T-helper 1 cell treated with Interleukin-12 subunit alpha and Interleukin-12 subunit beta and Interleukin-4 antibody, amounts not matched to agents 30 ng/mL and 1 ng/mL, for 36 hours (primary cell): Measurements from ENCODE around the gene LRRFIP1. TPM values are rescaled to one million over a fixed set of nuclear protein-coding genes. Genes with fewer than 3 reads are reported as not detected.

Source experiments
- intact Hi-C: fragments of 100-400 bp; cut with micrococcal nuclease; formaldehyde crosslinking; loops from one replicate; pipeline ENCODE4 v1.15.1; 2024
- total RNA-seq: library from RNA; stranded (reverse); gene quantifications from 2 replicates; pipeline ENCODE4 v1.2.3, GENCODE V29; 2022

The LRRFIP1 gene
- total RNA-seq, 1 donor from 2014 or later: 217 TPM

DNA sequence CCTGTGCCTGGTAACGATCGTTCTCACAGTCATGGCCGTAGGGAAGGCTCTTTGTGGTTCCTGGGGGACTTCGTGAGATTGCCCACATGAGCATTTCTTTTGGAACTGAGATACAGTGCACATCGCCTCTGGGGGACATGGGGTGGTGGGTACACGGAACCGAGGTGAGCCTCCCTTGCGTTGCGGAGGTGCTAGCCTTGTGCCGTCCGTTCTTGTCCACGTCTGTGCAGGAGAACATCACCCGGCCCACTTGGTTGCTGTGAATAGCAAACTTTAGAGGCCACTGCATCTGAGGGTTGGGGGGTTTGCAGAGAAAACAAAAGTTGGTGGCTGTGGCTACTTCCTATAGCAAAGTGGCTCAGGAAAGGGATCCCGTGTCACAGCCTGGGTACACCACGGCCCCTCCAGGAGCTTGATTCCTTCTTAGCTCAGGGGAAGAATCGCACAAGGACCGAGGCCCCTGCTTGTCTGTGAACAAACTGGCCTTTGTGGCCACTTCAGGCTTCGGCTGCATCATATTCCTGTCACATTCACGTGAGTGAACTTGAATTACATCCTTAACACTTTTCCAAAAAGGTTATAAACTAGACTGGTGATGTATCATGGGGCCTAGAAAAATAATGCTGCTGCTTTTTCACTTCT lies 72.6 kb downstream of the LRRFIP1 start:
- intact Hi-C loops: loop anchor here (1.0 to 10.0 kb wide), 8 partner anchors 8 to 1155 kb away; partner anchors contain the start of gene ILKAP

DNA sequence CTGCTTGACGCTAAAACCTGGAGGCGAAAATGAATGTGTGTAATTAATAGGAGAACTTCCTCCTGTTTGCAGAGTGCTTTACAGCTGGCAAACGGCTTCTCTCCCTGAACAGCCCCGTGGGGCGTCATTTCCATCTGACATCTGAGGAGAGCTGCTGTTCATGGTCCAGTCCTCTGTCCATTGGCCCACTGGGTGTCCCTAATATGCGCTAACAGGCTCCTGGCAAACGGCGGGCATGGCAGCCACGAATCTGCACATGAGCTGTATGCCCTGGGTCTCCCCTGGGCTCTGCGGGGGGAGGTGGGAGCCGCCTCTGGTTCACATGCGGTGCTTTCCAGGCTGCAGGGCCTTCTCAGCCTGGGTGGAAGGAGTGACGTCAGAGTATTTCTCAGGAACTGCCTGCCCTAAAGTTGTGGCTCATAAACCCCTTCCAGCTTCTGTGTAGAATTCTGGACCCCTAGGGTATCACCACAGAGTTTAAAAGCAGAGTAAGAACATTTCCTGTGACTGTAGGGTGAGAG lies 73.2 kb downstream of the LRRFIP1 start:
- intact Hi-C loops: loop anchor here (1.0 to 5.0 kb wide), 5 partner anchors 8 to 502 kb away; partner anchors contain the start of gene ILKAP

DNA sequence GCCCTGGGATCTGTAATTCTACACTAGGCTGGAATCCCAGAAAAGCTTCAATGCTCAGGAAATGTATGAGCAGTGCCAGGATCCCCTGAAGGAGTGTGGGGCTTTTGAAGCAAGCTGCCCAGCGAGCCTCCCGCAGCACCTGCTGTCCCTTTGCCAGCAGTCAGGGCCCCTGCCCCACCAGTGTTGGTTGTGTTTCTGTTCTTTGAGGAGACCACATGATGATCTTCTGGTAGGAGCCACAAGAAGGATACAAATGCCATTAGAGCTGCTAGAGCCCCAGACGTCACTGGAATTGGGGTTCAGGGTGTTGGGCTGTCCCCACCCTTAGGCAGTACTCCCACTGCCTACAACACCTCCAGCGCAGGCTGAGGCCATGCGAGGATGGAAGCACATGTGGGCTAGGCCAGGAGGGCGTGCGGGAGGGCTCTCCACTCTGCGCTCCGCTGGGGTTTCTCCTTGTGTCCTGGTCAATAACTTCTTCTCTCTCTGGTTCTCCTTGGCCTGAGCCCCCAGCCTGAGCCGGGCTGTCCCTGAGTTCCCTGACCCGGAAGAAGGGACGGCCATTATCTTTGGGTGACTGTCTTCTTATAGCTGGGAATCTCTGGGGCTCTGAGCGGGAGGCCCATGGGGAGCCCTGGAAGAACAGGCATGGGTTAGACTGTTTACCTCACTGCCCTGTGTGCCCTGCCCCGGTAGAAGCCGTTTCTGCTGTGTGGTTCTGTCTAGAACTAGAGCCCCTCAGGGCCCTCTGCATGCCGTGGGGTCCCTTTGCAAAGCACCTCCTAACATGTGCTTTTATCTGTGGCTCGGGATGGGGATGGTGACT lies 73.9 kb downstream of the LRRFIP1 start:
- intact Hi-C loops: loop anchor here (5.0 kb wide), 1 partner anchor 501 kb away; the partner anchor contains the start of gene ILKAP

DNA sequence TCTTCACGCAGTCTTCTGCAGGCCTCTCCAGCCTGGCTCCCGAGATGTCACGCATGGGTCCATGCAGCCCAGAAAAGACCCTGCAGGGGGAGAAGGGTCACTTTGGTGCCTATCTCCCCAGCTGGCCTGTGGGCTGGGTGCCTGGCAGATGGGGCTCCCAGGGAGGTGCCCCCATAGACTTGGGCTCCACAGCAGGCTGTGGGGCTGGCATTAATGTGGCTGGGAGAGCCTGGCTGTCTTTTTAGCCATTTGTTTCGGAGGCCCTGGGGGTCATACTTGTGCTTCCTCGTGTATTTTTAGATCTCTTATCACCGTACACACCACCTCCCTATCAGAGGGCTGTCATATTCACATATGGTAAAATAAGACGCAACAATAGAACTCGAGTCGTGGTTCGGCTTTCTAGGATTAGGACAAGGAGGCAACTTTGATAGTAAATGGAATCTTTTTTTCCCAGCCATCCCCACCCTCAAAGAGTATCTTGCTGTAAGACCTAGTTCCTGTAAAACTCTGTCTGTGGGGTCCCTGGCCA lies 74.5 kb downstream of the LRRFIP1 start:
- intact Hi-C loops: loop anchor here (5.0 kb wide), 1 partner anchor 500 kb away; the partner anchor contains the start of gene ILKAP

DNA sequence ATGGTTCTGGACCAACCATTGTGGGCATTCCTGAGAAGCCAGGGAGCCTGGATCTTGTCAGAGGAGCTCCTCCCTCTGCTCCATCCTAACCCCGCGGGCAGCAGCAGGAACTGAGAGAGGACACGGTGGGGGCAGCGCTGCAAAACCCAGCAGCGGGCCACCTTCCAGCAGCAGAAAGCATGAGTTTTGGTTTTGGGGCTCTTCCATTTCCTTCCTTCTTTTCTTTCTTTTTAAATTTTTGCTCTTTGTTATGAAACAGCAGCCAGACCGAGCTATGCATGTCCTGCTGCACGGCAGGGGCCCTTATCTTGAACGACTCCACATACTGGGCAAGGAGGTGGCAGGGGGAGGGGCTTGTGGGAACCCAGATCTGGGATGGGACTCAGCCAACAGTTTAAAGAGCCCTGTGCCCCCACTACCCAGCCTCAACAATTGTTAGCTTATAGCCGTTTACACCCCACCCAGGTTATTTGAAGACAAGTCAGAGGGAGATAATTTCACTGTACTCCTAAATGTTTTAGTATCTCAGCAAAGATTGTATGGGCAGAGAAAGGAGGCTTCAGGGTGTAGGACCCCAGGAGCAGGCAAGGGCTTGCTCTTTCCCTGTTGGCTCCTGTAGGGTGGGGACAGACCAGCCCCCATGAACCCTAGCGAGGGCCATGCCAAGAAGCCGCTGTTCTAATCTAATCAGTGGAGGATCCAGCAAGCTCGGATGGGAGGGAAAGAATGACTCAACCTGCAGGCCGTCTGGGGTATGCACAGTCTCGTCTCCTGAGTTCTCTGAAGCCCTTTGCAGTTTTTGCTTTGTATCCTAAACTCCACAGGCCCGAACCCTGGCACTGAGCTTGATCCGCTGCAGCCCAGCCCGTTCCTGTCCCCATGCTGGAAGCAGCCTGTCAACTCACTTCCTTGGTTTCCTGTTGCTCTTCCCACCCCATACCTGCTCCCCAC lies 75.3 kb downstream of the LRRFIP1 start:
- intact Hi-C loops: loop anchor here (5.0 kb wide), 1 partner anchor 500 kb away; the partner anchor contains the start of gene ILKAP

DNA sequence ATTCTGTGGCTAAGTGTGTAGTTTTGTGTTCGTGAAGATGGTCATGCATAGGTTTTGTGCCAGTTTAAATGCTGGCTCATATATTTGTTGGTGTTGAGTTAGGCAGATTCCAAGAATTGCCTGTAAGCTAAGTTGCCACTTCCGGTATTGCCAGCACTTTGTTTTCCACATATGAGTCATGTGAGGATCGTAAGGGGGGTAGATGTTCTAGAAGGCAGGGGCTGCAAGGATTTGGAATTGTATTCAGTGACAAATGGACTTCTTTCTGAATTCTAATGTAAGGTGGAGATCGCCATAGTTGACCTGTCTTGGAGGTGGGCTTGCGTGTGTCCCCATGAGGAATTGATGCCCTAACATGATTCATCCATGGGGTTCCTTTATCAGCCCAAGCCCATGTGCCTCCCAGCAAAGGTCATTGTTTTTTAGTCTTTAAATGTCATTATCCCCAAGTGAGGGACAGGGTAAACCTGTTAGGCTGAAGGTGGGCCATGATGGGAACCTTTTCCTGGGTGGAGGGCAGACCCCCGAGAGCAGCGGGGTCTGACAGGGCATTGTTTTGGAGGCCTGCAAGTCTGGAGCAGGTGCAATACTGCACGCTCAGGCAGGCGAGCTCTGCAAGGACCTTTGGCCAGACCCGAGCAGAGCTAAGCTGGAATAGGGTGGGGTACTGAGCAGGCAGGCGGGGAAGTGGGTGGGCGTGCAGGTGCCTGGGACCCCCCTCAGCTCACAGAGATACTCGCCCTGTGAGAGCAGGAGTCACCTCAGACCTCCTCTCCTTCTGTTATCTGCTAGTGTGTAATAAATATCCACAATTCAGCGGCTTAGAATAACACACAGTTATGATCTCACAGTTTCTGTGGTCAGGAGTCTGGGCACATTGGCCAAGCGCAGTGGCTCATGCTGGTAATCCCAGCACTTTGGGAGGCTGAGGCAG lies 77.4 kb downstream of the LRRFIP1 start:
- intact Hi-C loops: loop anchor here (5.0 kb wide), 1 partner anchor 498 kb away; the partner anchor contains the start of gene ILKAP

DNA sequence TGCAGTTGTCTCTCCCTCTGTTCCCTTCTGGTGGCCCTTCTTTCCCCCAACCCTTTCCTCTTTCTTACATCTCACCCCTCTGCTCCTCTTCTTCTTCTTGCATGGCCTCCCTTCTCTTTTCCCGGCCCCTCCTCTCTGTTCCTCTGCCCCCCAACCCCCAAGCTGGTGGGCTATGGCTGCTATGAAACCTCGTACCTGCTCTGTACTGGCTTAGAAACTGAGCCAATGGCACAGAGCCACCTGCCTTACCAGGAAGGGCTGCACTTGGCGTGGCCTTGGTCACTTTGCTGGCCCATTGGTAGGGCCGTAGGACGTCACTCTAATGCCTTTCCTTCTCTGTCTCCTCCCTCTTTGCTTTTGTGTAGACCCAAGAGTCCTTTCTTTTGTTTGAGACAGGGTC lies 78.9 kb downstream of the LRRFIP1 start:
- intact Hi-C loops: no loop called here

DNA sequence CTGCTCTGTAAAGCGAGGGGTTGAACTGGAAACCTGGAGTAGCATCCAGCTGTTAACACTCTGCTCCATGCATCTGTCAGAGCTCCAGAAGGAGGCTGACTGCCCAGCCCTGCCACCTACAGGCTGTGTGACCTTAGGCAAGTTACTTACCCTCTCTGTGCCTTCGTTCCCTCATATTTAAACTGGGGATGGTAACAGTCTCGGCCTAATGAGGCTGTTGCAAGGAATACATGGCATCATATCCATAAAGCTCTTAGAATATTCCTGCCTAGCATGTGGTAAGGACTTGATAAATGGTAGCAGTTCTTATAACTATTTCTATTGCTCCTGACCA lies 80.6 kb downstream of the LRRFIP1 start:
- intact Hi-C loops: no loop called here

DNA sequence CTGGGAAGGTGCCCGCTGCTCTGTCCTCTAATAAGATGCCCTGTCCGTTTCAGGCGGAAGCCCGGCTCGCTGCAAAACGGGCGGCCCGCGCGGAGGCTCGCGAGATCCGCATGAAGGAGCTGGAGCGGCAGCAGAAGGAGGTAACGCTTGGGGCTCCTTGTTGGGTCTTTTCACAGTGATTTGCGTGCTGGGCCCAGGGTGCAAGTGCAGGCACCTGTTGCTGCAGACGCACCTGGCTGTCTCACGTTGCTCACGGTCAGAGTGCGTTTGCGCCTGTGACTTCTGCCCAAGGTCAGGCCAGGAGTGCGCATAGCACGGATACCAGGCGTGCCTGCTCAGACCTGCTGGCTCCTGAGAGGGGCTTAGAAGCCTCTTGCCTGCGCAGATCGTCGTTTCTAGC lies 81.1 kb downstream of the LRRFIP1 start:
- intact Hi-C loops: no loop called here

DNA sequence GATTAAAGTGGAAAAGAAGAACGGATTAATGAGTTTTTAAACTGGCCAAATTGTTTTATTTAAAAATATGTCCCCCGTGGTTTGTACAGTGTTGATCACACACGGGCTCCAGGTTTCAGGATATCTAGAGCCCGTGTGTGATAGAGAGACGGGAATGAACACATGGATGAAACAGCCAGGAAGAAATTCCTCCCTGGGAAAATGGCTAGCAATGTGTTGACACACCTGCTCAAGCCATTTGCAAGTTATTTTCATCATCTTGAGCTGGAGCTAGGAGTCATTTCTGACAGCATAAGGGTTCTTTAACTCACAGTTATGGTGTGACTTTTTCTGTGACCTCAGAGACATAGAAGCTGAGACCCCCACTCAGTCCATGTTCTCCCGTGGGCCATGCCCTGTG lies 81.6 kb downstream of the LRRFIP1 start:
- intact Hi-C loops: no loop called here

DNA sequence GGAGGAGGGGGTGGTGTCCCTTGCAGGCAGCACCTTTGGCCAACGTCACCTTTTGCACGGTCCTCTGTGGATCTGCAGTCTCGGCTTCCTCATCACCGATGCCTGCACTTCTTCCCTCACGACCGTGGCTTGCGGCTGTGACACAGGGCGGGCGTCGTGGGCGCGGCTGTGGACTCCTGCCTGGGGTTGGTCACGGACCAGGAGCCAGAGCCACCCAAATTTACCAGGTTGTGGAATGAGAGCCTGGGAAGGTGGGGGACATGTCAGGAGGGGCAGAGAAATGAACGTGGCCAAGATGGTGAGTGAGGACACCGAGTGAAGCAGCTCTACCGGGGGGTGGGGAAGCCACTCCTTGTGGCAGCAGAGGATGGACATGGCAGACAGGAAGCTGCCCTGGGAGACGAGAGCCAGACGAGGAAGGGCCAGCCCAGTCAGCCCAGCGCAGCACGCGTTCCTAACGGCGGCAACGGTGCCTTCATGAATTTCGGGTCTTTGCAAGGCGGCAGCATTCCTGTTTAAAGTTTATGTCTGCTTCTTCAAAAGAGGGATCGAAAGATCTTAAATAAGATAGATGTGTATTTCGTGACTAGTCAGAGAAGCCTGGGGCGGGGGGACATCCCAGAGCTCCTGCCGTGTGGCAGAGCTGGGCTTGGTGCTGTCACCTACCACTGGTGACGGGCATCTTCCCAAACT lies 84.2 kb downstream of the LRRFIP1 start:
- intact Hi-C loops: no loop called here

DNA sequence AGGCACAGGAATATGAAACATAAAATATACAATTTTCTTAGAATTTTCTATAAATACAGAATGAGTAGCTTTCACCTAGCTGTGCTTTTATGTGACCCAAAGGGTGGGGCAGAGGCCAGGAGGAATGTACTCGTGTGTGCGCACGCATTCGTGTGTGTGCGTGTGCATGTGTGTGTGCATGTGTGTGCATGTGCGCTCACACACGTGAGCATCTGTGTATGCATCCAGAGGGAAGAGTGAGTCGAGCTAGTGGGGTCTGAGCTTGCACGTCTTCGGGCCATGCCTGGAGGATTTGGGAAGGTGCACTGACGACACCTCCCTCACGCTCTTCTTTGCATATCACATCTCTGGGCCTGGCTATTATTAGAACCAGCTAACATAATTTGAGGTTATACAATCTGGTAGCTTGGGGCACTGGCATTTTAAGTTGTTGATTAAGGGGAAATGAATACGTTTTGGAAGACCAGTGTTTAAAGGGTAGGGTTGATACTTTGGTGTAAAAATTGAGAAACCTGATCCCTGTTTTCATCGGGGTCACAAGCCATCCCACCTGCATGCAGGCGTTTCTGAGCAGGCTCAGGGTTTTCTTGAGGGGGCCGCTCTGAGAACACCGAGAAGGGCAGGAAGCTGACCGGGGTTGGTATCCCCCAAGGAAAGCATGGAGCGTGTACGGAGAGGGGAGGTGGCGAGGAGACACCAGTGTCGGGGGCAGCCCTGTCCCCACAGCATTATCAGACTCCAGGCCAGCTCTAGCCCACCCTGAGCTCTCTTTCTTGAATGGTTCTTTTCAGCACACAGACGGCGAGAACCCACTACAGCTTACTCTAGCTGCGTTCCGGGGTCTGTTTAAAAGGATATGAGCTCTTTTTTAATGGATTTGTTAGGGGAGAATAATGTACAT lies 85.3 kb downstream of the LRRFIP1 start:
- intact Hi-C loops: no loop called here

DNA sequence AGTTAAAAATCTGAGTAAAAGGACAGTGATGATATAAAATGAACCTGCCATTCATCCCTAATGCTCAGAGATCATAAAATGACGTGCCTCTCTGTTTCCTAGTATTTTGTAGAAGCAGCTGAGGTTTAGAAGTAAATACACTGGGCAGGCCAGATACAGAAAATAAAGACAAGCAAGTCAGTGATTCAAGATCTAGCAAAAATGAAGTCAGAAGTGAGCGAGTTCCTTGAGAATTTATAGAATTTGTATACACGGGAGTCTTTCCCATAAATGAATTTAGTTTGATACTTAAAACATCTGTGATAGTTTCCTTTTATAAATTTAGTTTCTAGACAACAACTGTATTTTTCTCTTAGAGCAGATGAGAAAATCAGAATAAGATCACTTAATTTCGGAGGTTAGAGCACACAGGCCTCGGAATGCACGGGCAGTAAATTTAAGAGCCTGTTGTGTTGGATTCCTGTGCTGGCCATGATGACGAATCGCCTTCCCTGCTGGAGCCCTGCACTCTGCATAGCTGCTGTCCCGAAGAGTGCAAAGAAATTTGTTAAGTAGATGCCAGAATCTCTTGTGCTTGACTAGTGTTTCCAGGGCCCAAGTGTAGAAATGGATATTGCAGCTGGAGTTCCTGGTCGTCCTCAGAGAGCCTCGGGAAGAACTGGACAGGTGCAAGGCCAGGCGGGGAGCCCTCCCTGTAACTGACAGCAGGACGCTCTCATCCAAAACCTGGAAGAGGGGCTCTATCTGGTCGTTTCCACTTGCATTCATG lies 87.5 kb downstream of the LRRFIP1 start:
- intact Hi-C loops: no loop called here

DNA sequence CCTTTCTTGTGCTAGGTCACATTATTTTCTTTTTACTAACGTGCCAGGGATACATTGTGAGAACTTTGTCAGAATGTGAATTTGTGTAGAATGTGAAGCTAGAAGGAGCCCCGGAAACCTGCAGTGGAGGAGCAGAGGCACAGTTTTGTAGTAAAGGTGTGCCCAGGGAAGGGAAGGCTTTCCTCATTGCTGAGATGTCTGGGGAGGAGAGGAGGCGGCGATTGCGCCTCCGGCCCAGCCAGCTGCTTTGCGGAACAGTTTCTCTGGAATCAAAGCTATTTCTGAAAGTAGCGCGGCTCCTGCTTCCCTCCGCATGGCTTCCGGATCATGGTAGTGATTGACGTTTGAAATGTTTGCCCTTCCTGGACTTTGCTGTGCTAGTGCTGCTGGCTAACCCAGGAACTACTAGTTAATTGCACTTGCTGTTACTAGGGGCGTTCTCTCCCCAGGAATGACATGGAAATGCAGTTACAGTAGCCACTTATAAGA lies 88.1 kb downstream of the LRRFIP1 start:
- intact Hi-C loops: no loop called here

DNA sequence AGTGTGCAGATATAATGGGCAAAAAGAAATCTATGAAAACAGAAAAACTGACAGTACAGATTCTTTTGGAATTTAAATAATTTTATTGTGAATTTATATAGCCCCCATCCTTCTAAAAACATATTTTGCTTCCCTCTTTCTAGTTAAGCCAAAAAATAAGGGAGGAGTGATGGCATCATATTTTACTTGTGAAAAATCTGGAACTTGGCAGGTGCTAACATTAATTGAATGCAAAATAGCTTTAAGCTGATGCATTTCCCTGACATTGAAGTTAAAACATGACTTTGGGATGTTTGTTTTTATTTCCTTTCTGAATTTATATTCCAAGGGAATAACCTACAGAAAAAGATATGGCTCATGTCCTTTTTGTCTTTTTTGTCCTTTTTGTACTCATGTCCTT lies 88.6 kb downstream of the LRRFIP1 start:
- intact Hi-C loops: no loop called here

DNA sequence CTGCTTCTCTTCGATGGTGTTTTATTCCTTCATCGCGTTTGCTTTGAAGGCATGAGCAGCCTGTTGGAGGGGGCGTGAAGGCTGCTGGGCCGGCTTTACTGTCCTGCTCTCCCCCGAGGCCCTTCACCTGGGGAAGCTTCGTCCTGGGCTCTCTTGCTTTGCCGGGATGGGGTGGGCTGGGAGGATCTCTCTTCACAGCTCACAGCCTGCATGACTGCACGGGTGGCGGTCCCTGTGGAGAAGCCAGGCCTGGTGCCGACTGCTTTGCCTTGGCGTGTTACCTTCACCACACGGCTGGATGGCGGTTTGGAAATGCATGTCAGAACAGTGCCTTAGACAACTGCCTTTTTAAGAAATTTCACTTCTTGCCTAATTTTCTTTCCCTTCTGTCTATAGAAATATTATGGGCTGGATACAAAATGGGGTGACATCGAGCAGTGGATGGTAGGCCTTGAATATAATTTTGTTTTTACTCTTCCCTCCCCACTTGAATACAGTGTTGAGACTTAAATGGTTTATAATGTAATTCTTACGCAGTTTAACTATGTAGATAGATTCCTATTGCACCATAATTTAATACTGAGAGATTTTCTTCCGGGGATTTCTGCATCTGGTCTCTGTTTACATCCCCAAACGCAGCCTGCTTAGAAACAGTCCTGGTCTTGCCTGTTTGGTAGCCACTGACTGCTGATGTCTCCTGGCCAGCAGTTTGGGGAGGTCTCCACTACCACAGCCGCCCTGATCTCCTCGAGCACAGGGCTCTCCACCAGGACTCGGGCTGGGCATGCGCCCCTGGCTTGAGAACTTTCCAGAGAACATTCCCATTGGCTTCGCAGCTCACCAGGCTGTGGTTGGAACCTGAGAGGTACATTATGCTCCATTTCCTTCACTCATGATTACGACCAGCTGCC lies 90.2 kb downstream of the LRRFIP1 start:
- intact Hi-C loops: no loop called here
